Endothelial cell (in vitro differentiated cells): ENCODE measurements around the gene PTGER3. TPM values are rescaled to one million over a fixed set of nuclear protein-coding genes. Genes with fewer than 3 reads are reported as not detected.

Source experiments
- DNase-seq: peaks from one replicate; pipeline ENCODE4 v3.0.0; 2021; ENCODE audit warnings: low spot score
- H3K27ac Mint-ChIP-seq: one replicate; pipeline ENCODE4 v1.8.0; 2021; ENCODE audit warnings: mixed read lengths, inconsistent platforms; ENCODE audit not compliant: unreplicated experiment
- H3K27me3 Mint-ChIP-seq: one replicate; pipeline ENCODE4 v1.8.0; 2021; ENCODE audit warnings: mild to moderate bottlenecking, moderate library complexity, mixed read lengths, inconsistent platforms; ENCODE audit not compliant: unreplicated experiment
- H3K36me3 Mint-ChIP-seq: one replicate; pipeline ENCODE4 v1.8.0; 2021; ENCODE audit warnings: mild to moderate bottlenecking, low read depth, mixed read lengths, inconsistent platforms; ENCODE audit not compliant: unreplicated experiment
- H3K4me1 Mint-ChIP-seq: one replicate; pipeline ENCODE4 v1.8.0; 2021; ENCODE audit warnings: mild to moderate bottlenecking, mixed read lengths, inconsistent platforms; ENCODE audit not compliant: unreplicated experiment
- H3K4me3 Mint-ChIP-seq: one replicate; pipeline ENCODE4 v1.8.0; 2021; ENCODE audit warnings: mild to moderate bottlenecking, mixed read lengths, inconsistent platforms; ENCODE audit not compliant: unreplicated experiment
- H3K9me3 Mint-ChIP-seq: one replicate; pipeline ENCODE4 v1.8.0; 2021; ENCODE audit warnings: mixed read lengths, inconsistent platforms; ENCODE audit not compliant: unreplicated experiment
- total RNA-seq: library from RNA; stranded (reverse); fragmentation: NEBNext Ultra II Directional; extraction: Animal tissue kit (Norgen Biotek cat#: 25700); gene quantifications from one replicate; pipeline ENCODE4 v1.2.1, GENCODE V29; 2021; ENCODE audit not compliant: unreplicated experiment
- TF ChIP-seq, protein P1 (sequence below): fragments of 200-600 bp; sonication (generic); IDR thresholded peaks from one replicate; pipeline ENCODE4 v1.5.0; 2021; ENCODE audit warnings: antibody characterized with exemption; ENCODE audit not compliant: unreplicated experiment

PTGER3 gene
- total RNA-seq, 1 donor from 2014 or later, result 6.5 TPM

DNA sequence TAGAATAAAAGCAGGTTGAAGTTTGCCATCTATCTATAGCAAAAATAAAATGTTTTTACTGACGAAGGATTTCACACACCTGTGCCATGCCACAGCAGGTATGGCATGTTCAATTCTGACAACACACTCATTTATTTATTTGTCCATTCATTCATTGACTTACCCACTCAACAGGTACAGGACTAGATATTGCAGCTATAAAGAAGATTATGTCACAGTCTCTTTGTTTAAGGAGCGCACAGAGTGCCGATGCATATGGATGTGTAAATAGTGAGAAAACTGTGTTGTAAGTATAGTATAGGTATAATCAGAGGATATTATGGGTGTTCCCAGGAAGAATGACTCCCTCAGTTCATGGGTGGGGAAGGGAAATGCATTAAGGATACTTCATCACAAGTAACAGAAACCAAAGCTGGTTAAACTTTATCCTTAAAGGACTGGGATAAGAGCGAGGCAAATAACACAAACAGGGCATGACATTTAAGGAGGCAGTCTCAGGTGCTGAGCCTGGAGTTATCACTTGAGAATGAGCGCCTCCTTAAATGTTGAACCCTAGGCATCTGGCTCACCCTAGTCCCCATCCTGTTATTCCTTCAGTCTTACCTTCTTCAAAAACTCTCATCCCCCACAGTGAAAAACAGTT lies 41.1 kb upstream of the PTGER3 start:
- H3K36me3 Mint-ChIP-seq, result no peaks in the 10 kb centered on the region
- TF ChIP-seq, protein P1, sequence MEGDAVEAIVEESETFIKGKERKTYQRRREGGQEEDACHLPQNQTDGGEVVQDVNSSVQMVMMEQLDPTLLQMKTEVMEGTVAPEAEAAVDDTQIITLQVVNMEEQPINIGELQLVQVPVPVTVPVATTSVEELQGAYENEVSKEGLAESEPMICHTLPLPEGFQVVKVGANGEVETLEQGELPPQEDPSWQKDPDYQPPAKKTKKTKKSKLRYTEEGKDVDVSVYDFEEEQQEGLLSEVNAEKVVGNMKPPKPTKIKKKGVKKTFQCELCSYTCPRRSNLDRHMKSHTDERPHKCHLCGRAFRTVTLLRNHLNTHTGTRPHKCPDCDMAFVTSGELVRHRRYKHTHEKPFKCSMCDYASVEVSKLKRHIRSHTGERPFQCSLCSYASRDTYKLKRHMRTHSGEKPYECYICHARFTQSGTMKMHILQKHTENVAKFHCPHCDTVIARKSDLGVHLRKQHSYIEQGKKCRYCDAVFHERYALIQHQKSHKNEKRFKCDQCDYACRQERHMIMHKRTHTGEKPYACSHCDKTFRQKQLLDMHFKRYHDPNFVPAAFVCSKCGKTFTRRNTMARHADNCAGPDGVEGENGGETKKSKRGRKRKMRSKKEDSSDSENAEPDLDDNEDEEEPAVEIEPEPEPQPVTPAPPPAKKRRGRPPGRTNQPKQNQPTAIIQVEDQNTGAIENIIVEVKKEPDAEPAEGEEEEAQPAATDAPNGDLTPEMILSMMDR, result no peak
- H3K27ac Mint-ChIP-seq, result no peak overlapping the region
- no peak for DNase-seq
- no peaks in the 10 kb centered on the region for H3K4me1 Mint-ChIP-seq
- no peaks in the 10 kb centered on the region for H3K27me3 Mint-ChIP-seq
- no peaks in the 10 kb centered on the region for H3K9me3 Mint-ChIP-seq
- H3K4me3 Mint-ChIP-seq, result no peak overlapping the region

DNA sequence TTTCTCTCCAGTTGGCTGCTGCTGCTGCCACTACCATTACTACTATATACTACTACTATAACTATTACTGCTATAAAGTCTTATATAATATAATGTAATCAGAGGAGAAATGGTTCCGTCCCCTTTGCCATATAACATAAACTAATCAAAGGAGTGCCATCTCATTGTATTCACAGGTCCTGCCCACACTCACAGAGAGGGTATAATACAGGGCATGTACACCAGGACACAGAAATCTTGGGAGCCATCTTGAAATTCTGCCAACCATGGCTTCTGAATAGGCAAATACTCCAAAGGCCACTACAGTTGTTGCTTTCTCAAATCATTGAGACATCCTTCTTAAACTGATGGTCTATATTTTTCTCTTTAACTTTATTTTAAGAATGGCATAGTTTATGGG lies 40.1 kb upstream of the PTGER3 start:
- no peaks in the 10 kb centered on the region for H3K36me3 Mint-ChIP-seq
- H3K27me3 Mint-ChIP-seq, result no peaks in the 10 kb centered on the region
- DNase-seq, result no peak
- no peaks in the 10 kb centered on the region for H3K4me1 Mint-ChIP-seq
- TF ChIP-seq, protein P1, result no peak
- H3K9me3 Mint-ChIP-seq, result no peaks in the 10 kb centered on the region
- no peak overlapping the region for H3K27ac Mint-ChIP-seq
- H3K4me3 Mint-ChIP-seq, result no peak overlapping the region

DNA sequence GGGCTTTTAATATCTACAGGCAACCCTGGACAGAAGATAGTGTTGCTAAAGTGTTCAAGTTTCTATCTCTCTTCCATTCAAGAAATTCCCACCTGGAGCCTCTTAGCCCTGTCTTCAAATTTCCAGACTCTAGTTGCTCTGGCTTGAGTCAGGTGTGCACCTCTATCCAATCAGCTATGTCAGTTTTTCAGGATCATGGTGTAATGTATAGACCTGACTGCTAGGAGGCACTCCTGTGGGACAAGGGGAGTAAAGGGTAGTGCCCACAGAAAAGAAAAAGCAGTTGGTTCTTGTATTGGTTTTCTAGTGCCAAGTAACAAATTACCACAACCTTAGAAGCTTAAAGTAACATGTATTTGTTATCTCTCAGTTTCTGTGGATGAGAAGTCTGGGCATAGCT lies 39.4 kb upstream of the PTGER3 start:
- Mint-ChIP-seq H3K27ac (no peak overlapping the region), H3K9me3 (no peaks in the 10 kb centered on the region), H3K36me3 (no peaks in the 10 kb centered on the region), H3K4me3 (no peak overlapping the region), H3K27me3 (no peaks in the 10 kb centered on the region), H3K4me1 (no peaks in the 10 kb centered on the region)
- TF ChIP-seq, protein P1, result no peak
- DNase-seq, result no peak

DNA sequence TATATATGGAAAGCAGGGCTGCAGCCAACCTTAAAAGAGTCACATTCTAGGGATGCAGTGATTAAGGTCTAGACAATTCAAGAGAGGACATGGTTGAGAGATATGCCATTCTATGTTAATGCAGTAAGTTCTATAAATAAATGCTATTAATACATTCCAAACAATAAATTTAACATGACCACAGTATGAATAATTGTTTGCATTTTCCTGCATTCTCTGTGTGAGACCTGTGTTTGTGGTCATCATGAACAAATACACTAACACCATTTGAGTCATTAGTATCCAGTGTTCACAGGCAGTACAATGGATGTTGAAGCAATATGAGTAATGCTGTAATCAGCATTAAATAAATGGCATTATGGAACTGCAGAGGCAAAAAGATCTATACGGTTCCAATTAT lies 38.7 kb upstream of the PTGER3 start:
- no peaks in the 10 kb centered on the region for H3K4me1 Mint-ChIP-seq
- no peaks in the 10 kb centered on the region for H3K9me3 Mint-ChIP-seq
- no peak overlapping the region for H3K27ac Mint-ChIP-seq
- no peaks in the 10 kb centered on the region for H3K27me3 Mint-ChIP-seq
- TF ChIP-seq, protein P1, result no peak
- H3K4me3 Mint-ChIP-seq, result no peak overlapping the region
- DNase-seq, result no peak
- H3K36me3 Mint-ChIP-seq, result no peaks in the 10 kb centered on the region

DNA sequence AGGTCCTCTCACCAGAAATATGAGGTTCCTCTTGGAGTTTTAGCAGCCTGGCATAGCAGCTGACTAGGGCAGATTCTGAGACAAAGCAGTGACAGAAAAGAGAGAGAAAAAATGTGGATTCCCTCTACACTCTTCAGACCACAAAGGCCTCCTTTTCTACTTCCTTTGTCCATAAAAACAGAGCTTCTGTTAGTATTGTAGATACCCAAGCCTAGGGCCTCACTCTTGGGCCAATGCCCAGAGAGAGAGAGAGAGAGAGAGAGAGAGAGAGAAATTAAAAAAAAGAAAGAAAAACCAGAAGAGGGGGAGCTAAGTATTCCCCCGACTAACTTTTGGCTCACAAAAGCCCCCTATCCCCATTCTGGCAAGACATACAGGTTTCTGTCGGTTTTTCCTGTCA lies 35.7 kb upstream of the PTGER3 start:
- TF ChIP-seq, protein P1, result no peak
- Mint-ChIP-seq H3K27ac (no peak overlapping the region), H3K9me3 (no peaks in the 10 kb centered on the region), H3K36me3 (peaks cover 1% of the 10 kb centered on the region), H3K4me1 (peaks cover 12% of the 10 kb centered on the region), H3K27me3 (no peaks in the 10 kb centered on the region), H3K4me3 (no peak overlapping the region)
- DNase-seq, result no peak
